Nucleus accumbens (tissue), 56 donors: ENCODE results near the gene DSTN.

Experiments used
- DNase-seq, 56 donors: peaks; one replicate each; lab custom pipeline; 2025; lab: John Stamatoyannopoulos, UW

The DSTN gene

GRCh38 chr20:17621229-17621968, 51.5 kb downstream of the DSTN start:
- no peak for DNase-seq

- DNase-seq, result no peak
Observed at GRCh38 chr20:17622086-17622850, 52.4 kb downstream of the DSTN start.

GRCh38 chr20:17622851-17623508, 53.1 kb downstream of the DSTN start:
- DNase-seq, result no peak

GRCh38 chr20:17624070-17624469, 54.2 kb downstream of the DSTN start:
- no peak for DNase-seq

GRCh38 chr20:17624551-17625245, 54.8 kb downstream of the DSTN start:
- DNase-seq, result no peak

- no peak for DNase-seq
Observed at GRCh38 chr20:17625246-17626051, 55.6 kb downstream of the DSTN start.

- no peak for DNase-seq
Observed at GRCh38 chr20:17626217-17627007, 56.5 kb downstream of the DSTN start.

- DNase-seq, result no peak
Observed at GRCh38 chr20:17627101-17627955, 57.5 kb downstream of the DSTN start.

- DNase-seq, result no peak
Observed at GRCh38 chr20:17628101-17628841, 58.4 kb downstream of the DSTN start.

- DNase-seq, result no peak
Observed at GRCh38 chr20:17629025-17629424, 59.1 kb downstream of the DSTN start.

GRCh38 chr20:17629678-17630089, 59.8 kb downstream of the DSTN start:
- no peak for DNase-seq

- no peak for DNase-seq
Observed at GRCh38 chr20:17630151-17630805, 60.4 kb downstream of the DSTN start.

- DNase-seq, result no peak
Observed at GRCh38 chr20:17630806-17631195, 60.9 kb downstream of the DSTN start.

- no peak for DNase-seq
Observed at GRCh38 chr20:17631576-17632319, 61.9 kb downstream of the DSTN start.

GRCh38 chr20:17633221-17633849, 63.5 kb downstream of the DSTN start:
- DNase-seq, result no peak
